ENCODE measurements around the gene NGEF.

DNA sequence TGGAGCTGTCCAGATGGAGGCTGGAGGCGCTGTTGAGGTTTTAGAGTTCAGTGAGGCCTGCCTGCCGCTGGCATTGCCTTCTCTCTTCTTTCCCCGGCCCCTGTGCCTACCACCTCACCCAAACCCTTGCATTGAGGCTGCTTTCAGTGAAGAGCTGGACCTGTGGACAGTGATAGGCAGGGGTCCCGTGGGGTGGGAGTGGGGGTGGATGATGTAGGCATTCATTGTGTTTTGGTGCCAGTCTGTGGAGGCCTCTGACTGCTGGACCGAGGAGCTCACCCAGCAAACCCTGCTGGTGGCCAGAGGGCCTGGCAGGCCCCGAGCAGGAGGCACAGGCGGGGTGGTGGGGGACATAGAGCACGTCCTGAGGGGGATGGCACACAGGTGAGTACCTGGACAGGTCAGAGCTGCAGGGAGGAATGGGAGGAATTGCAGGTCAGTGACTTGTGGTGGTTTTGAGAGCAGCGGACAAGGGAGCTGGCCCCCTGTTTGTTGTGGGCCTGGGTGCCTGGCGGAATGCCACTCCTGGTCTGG is 35.6 kb downstream of the NGEF start:
- no peak for TF ChIP-seq ZNF433 (tag by site-specific recombination; IDR thresholded peaks at IDR 0.05; ENCODE audit: low read depth)
- no peak for TF ChIP-seq KLF16 (tag by site-specific recombination; IDR thresholded peaks at IDR 0.05)
- TF ChIP-seq YY2 (tag by site-specific recombination; IDR thresholded peaks at IDR 0.05) = no peak
- TF ChIP-seq, protein P1, sequence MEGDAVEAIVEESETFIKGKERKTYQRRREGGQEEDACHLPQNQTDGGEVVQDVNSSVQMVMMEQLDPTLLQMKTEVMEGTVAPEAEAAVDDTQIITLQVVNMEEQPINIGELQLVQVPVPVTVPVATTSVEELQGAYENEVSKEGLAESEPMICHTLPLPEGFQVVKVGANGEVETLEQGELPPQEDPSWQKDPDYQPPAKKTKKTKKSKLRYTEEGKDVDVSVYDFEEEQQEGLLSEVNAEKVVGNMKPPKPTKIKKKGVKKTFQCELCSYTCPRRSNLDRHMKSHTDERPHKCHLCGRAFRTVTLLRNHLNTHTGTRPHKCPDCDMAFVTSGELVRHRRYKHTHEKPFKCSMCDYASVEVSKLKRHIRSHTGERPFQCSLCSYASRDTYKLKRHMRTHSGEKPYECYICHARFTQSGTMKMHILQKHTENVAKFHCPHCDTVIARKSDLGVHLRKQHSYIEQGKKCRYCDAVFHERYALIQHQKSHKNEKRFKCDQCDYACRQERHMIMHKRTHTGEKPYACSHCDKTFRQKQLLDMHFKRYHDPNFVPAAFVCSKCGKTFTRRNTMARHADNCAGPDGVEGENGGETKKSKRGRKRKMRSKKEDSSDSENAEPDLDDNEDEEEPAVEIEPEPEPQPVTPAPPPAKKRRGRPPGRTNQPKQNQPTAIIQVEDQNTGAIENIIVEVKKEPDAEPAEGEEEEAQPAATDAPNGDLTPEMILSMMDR (tag by site-specific recombination; IDR thresholded peaks at IDR 0.05) = no peak
- no peak for TF ChIP-seq ZNF138 (tag by site-specific recombination; IDR thresholded peaks at IDR 0.05; ENCODE audit: borderline replicate concordance)
- TF ChIP-seq, protein P2, sequence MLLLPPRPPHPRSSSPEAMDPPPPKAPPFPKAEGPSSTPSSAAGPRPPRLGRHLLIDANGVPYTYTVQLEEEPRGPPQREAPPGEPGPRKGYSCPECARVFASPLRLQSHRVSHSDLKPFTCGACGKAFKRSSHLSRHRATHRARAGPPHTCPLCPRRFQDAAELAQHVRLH (tag by site-specific recombination; IDR thresholded peaks at IDR 0.05) = no peak
- TF ChIP-seq, protein P3, sequence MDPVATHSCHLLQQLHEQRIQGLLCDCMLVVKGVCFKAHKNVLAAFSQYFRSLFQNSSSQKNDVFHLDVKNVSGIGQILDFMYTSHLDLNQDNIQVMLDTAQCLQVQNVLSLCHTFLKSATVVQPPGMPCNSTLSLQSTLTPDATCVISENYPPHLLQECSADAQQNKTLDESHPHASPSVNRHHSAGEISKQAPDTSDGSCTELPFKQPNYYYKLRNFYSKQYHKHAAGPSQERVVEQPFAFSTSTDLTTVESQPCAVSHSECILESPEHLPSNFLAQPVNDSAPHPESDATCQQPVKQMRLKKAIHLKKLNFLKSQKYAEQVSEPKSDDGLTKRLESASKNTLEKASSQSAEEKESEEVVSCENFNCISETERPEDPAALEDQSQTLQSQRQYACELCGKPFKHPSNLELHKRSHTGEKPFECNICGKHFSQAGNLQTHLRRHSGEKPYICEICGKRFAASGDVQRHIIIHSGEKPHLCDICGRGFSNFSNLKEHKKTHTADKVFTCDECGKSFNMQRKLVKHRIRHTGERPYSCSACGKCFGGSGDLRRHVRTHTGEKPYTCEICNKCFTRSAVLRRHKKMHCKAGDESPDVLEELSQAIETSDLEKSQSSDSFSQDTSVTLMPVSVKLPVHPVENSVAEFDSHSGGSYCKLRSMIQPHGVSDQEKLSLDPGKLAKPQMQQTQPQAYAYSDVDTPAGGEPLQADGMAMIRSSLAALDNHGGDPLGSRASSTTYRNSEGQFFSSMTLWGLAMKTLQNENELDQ (tag by site-specific recombination; IDR thresholded peaks at IDR 0.05; ENCODE audit: low read depth) = no peak
- no peak for TF ChIP-seq ZNF660 (tag by site-specific recombination; IDR thresholded peaks at IDR 0.05)
- TF ChIP-seq ZNF530 (tag by site-specific recombination; IDR thresholded peaks at IDR 0.05; ENCODE audit: low read depth) = no peak
- TF ChIP-seq ZNF10 (tag by site-specific recombination; IDR thresholded peaks at IDR 0.05) = no peak
- TF ChIP-seq ZNF274 (IDR thresholded peaks at IDR 0.05; ENCODE audit: low read length) = no peak
- no peak for TF ChIP-seq ZNF274 (tag by site-specific recombination; IDR thresholded peaks at IDR 0.05; ENCODE audit: borderline replicate concordance)
- TF ChIP-seq, protein P4, sequence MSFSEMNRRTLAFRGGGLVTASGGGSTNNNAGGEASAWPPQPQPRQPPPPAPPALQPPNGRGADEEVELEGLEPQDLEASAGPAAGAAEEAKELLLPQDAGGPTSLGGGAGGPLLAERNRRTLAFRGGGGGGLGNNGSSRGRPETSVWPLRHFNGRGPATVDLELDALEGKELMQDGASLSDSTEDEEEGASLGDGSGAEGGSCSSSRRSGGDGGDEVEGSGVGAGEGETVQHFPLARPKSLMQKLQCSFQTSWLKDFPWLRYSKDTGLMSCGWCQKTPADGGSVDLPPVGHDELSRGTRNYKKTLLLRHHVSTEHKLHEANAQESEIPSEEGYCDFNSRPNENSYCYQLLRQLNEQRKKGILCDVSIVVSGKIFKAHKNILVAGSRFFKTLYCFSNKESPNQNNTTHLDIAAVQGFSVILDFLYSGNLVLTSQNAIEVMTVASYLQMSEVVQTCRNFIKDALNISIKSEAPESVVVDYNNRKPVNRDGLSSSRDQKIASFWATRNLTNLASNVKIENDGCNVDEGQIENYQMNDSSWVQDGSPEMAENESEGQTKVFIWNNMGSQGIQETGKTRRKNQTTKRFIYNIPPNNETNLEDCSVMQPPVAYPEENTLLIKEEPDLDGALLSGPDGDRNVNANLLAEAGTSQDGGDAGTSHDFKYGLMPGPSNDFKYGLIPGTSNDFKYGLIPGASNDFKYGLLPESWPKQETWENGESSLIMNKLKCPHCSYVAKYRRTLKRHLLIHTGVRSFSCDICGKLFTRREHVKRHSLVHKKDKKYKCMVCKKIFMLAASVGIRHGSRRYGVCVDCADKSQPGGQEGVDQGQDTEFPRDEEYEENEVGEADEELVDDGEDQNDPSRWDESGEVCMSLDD (tag by site-specific recombination; IDR thresholded peaks at IDR 0.05) = no peak
- TF ChIP-seq ZBTB21 (tag by site-specific recombination; IDR thresholded peaks at IDR 0.05) = no peak

All from HEK293 (cell line).